Caco-2 (cell line): ENCODE data around the gene RRBP1. TPM values are rescaled to one million over a fixed set of nuclear protein-coding genes. Genes with fewer than 3 reads are reported as not detected.

Experiments used
- BruUV-seq: library from RNA; stranded (reverse); fragments of 400-500 nt; replicated peaks from 2 replicates; lab custom pipeline; 2021; lab: Mats Ljungman, UMichigan
- CTCF ChIA-PET: fragments of 300-600 bp; sonication (Branson Sonifier 250); formaldehyde crosslinking; loops from one replicate; lab custom pipeline; 2022; ENCODE audit warnings: antibody characterized with exemption; lab: Charles Lee
- POLR2A ChIA-PET: fragments of 300-600 bp; sonication (Branson Sonifier 250); formaldehyde crosslinking; loops from one replicate; lab custom pipeline; 2022; ENCODE audit warnings: antibody characterized with exemption; lab: Charles Lee
- DNase-seq, 2 experiments: peaks; one replicate each; pipeline versions ENCODE4 v3.0.0 to v3.0.0-alpha.2; 2020 to 2022
- H3K27me3 ChIP-seq: replicated peaks from 2 replicates; pipeline ENCODE4 v1.6.0; 2011; ENCODE audit warnings: low read length; ENCODE audit not compliant: control insufficient read depth, insufficient read depth
- H3K36me3 ChIP-seq: 2 replicates; pipeline ENCODE4 v1.5.1; 2011; ENCODE audit warnings: low read length; ENCODE audit not compliant: control insufficient read depth, insufficient read depth
- H3K4me1 ChIP-seq: fragments of 250-450 bp; sonication (Bioruptor Pico); 2 replicates; pipeline ENCODE4 v1.5.1; 2020; ENCODE audit warnings: mild to moderate bottlenecking
- H3K4me3 ChIP-seq: 2 replicates; pipeline ENCODE4 v1.5.1; 2011; ENCODE audit warnings: low read depth, mild to moderate bottlenecking, control low read depth, low read length
- H3K9me3 ChIP-seq: fragments of 250-450 bp; sonication (Bioruptor Pico); 2 replicates; pipeline ENCODE4 v1.5.1; 2020; ENCODE audit warnings: mild to moderate bottlenecking, moderate library complexity
- H3K27ac Mint-ChIP-seq: one replicate; pipeline ENCODE4 v1.8.0; 2022; ENCODE audit warnings: mixed read lengths; ENCODE audit not compliant: unreplicated experiment
- H3K27me3 Mint-ChIP-seq: one replicate; pipeline ENCODE4 v1.8.0; 2022; ENCODE audit warnings: mixed read lengths; ENCODE audit not compliant: insufficient read depth, unreplicated experiment
- H3K36me3 Mint-ChIP-seq: one replicate; pipeline ENCODE4 v1.8.0; 2022; ENCODE audit warnings: mild to moderate bottlenecking, mixed read lengths; ENCODE audit not compliant: insufficient read depth, unreplicated experiment
- H3K4me1 Mint-ChIP-seq: one replicate; pipeline ENCODE4 v1.8.0; 2022; ENCODE audit warnings: low read depth, mixed read lengths; ENCODE audit not compliant: unreplicated experiment
- H3K4me3 Mint-ChIP-seq: one replicate; pipeline ENCODE4 v1.8.0; 2022; ENCODE audit warnings: mild to moderate bottlenecking, moderate library complexity, mixed read lengths; ENCODE audit not compliant: unreplicated experiment
- H3K9me3 Mint-ChIP-seq: one replicate; pipeline ENCODE4 v1.8.0; 2022; ENCODE audit warnings: mixed read lengths; ENCODE audit not compliant: unreplicated experiment
- intact Hi-C: fragments of 100-400 bp; cut with micrococcal nuclease; formaldehyde crosslinking; loops from one replicate; pipeline ENCODE4 v1.10.0; 2022; ENCODE audit not compliant: unreplicated experiment
- total RNA-seq: library from RNA; stranded (reverse); gene quantifications from 2 replicates; pipeline ENCODE4 v1.2.3, GENCODE V29; 2022
- TF ChIP-seq, protein P1 (sequence below), 2 experiments: fragments of 200-600 bp in 1 of 2; IDR thresholded peaks; 1 replicate in 1 of 2; 2 replicates in 1 of 2; pipeline versions ENCODE4 v1.5.1 to v1.8.0; 2011 to 2022; ENCODE audit warnings: antibody characterized with exemption in 1 of 2, control low read depth in 1 of 2, inconsistent platforms in 1 of 2, low read depth in 1 of 2, low read length in 1 of 2, mild to moderate bottlenecking in 1 of 2, moderate library complexity in 1 of 2; ENCODE audit not compliant: insufficient read depth in 1 of 2, severe bottlenecking in 1 of 2, unreplicated experiment in 1 of 2

The RRBP1 gene
- total RNA-seq, 1 experiment from 2014 or later, result 758 TPM

DNA sequence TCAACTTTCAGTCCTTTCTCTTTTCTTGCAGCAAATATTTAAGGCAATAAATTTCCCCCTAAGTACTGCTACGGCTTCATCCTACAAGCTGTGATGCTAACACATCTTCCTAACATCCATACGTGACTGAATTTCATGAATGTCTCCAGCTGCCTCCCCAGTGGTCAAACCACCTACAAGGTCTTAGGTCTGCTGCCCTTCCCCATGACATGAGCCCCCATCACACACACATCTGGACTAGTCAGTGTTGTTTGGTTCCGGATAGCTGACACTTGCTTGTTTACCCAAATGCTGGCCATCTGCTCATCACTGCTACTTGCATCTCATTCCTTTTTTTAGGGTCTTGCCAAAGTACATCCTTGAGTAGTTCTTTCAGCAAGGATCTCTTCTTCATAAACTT is 14.6 kb downstream of the RRBP1 start:
- H3K4me1 Mint-ChIP-seq, result peaks cover 27% of the 10 kb centered on the region
- ChIA-PET POLR2A (no interaction called here), CTCF (no interaction called here)
- intact Hi-C loops, result loop anchor here (5.0 kb wide), 1 partner anchor 155 kb away; no protein-coding TSS in a partner anchor
- no TSS peak for BruUV-seq
- H3K36me3 Mint-ChIP-seq, result peaks cover 94% of the 10 kb centered on the region
- H3K4me3 Mint-ChIP-seq, result no peak overlapping the region
- H3K9me3 Mint-ChIP-seq, result no peaks in the 10 kb centered on the region
- no peaks in the 10 kb centered on the region for H3K27me3 Mint-ChIP-seq
- Histone ChIP-seq H3K9me3 (no peaks in the 10 kb centered on the region), H3K27me3 (no peaks in the 10 kb centered on the region), H3K4me3 (no peak overlapping the region), H3K4me1 (no peaks in the 10 kb centered on the region), H3K36me3 (peaks cover 10% of the 10 kb centered on the region)
- DNase-seq, result no peak
- H3K27ac Mint-ChIP-seq, result no peak overlapping the region
- TF ChIP-seq, protein P1, sequence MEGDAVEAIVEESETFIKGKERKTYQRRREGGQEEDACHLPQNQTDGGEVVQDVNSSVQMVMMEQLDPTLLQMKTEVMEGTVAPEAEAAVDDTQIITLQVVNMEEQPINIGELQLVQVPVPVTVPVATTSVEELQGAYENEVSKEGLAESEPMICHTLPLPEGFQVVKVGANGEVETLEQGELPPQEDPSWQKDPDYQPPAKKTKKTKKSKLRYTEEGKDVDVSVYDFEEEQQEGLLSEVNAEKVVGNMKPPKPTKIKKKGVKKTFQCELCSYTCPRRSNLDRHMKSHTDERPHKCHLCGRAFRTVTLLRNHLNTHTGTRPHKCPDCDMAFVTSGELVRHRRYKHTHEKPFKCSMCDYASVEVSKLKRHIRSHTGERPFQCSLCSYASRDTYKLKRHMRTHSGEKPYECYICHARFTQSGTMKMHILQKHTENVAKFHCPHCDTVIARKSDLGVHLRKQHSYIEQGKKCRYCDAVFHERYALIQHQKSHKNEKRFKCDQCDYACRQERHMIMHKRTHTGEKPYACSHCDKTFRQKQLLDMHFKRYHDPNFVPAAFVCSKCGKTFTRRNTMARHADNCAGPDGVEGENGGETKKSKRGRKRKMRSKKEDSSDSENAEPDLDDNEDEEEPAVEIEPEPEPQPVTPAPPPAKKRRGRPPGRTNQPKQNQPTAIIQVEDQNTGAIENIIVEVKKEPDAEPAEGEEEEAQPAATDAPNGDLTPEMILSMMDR (IDR thresholded peaks at IDR 0.05; ENCODE audit: insufficient read depth in 1 of 2, low read depth in 1 of 2, low read length in 1 of 2, severe bottlenecking in 1 of 2, unreplicated experiment in 1 of 2), result no peak

DNA sequence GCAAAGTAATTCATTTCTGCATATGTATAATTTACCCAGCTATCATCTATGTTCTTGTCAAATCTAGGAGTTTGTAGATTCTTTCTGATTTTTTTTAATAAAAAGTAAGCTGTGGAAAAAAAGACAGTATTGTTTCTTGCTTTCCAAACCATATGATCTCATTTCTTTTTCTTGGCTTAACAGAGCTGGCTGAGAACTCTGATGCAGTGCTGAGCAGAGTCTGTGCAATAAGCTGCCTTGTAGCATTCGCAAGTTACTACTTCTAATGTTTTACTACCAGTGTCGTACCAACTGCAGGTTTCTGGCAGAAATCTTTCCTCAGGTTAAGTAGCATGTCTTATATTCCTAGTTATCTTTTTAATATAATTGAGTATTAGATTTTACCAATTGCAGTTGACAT is 15.6 kb downstream of the RRBP1 start:
- ChIA-PET POLR2A (interaction anchor here (1.0 kb wide), 1 partner anchor 16 kb away, joined by 4 read pairs; the partner anchor contains the start of gene RRBP1), CTCF (no interaction called here)
- no peak overlapping the region for H3K27ac Mint-ChIP-seq

DNA sequence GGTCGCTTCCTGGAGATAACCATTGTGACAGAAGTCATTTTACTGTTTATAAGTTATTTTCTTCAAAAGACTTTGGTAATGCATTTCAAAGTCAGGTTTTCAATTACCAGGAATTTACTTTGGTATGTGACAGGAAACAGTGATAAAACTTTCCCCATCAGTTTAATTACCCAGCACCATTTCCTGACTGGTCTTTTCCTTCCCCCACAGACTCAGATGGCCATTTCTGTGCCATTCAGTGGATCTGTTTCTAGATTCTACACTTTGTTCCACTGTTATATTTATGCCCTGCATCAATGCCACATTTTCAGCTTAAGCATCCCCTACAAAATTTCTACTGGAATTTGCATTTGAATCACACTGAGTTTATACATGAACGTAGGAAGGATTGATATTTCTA is 16.3 kb downstream of the RRBP1 start:
- Mint-ChIP-seq H3K4me3 (no peak overlapping the region), H3K27ac (no peak overlapping the region), H3K27me3 (no peaks in the 10 kb centered on the region), H3K9me3 (no peaks in the 10 kb centered on the region), H3K4me1 (peaks cover 32% of the 10 kb centered on the region), H3K36me3 (peaks cover 94% of the 10 kb centered on the region)
- TF ChIP-seq, protein P1 (IDR thresholded peaks at IDR 0.05; ENCODE audit: insufficient read depth in 1 of 2, low read depth in 1 of 2, low read length in 1 of 2, severe bottlenecking in 1 of 2, unreplicated experiment in 1 of 2), result no peak
- intact Hi-C loops, result loop anchor here (5.0 kb wide), 1 partner anchor 157 kb away; no protein-coding TSS in a partner anchor
- no peak for DNase-seq
- Histone ChIP-seq H3K4me3 (no peak overlapping the region), H3K4me1 (peaks cover 9% of the 10 kb centered on the region; the same call in 1 of the 2 replicates), H3K27me3 (no peaks in the 10 kb centered on the region), H3K36me3 (peaks cover 7% of the 10 kb centered on the region), H3K9me3 (no peaks in the 10 kb centered on the region)
- POLR2A ChIA-PET, result interaction anchor here (1.0 kb wide), 1 partner anchor 17 kb away, joined by 4 read pairs; the partner anchor contains the start of gene RRBP1
- CTCF ChIA-PET, result no interaction called here
- BruUV-seq, result no TSS peak

More for the DNA sequence above, 15.6 kb downstream of the RRBP1 start:
- no peaks in the 10 kb centered on the region for H3K9me3 ChIP-seq
- H3K4me1 ChIP-seq, result peaks cover 4% of the 10 kb centered on the region; the same call in 1 of the 2 replicates
- no TSS peak for BruUV-seq
- H3K4me3 Mint-ChIP-seq, result no peak overlapping the region
- peaks cover 37% of the 10 kb centered on the region for H3K4me1 Mint-ChIP-seq
- H3K4me3 ChIP-seq, result no peak overlapping the region
- peaks cover 94% of the 10 kb centered on the region for H3K36me3 Mint-ChIP-seq
- no peaks in the 10 kb centered on the region for H3K27me3 ChIP-seq
- intact Hi-C loops, result loop anchor here (5.0 kb wide), 1 partner anchor 156 kb away; no protein-coding TSS in a partner anchor
- H3K9me3 Mint-ChIP-seq, result no peaks in the 10 kb centered on the region
- DNase-seq, result no peak
- TF ChIP-seq, protein P1 (IDR thresholded peaks at IDR 0.05; ENCODE audit: insufficient read depth in 1 of 2, low read depth in 1 of 2, low read length in 1 of 2, severe bottlenecking in 1 of 2, unreplicated experiment in 1 of 2), result no peak
- peaks cover 10% of the 10 kb centered on the region for H3K36me3 ChIP-seq
- H3K27me3 Mint-ChIP-seq, result no peaks in the 10 kb centered on the region
